WTC11 (cell line): ENCODE data around the gene PCDHA3.

Experiments
- ESRRA ChIP-seq: sonication (generic); formaldehyde crosslinking; IDR thresholded peaks from 2 replicates; pipeline ENCODE4 v1.8.1; 2022; ENCODE audit warnings: mild to moderate bottlenecking, missing genetic modification reagents, borderline replicate concordance
- NR1H2 ChIP-seq: sonication (generic); formaldehyde crosslinking; IDR thresholded peaks from 2 replicates; pipeline ENCODE4 v1.9.0; 2021; ENCODE audit warnings: mild to moderate bottlenecking, moderate library complexity, missing genetic modification reagents
- TF ChIP-seq, protein P1 (sequence below): fragments of 200-600 bp; IDR thresholded peaks from 2 replicates; pipeline ENCODE4 v1.8.0; 2022; ENCODE audit warnings: antibody characterized with exemption
- TF ChIP-seq, protein P2 (sequence below): sonication (generic); formaldehyde crosslinking; IDR thresholded peaks from 2 replicates; pipeline ENCODE4 v1.8.1; 2022; ENCODE audit warnings: low read depth, missing genetic modification reagents, borderline replicate concordance

DNA sequence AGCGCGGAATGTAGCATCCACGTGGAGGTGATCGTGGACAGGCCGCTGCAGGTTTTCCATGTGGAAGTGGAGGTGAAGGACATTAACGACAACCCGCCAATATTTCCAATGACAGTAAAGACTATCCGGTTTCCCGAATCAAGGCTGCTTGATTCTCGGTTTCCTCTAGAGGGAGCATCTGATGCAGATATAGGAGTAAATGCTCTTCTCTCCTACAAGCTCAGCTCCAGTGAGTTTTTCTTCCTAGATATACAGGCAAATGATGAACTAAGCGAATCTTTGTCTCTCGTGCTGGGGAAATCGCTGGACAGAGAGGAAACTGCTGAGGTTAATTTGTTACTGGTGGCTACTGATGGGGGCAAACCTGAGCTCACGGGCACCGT lies 5.6 kb upstream of the PCDHA3 start:
- TF ChIP-seq ESRRA (CRISPR knock-in tag), result no peak
- no peak for TF ChIP-seq NR1H2 (CRISPR knock-in tag)
- TF ChIP-seq, protein P1, sequence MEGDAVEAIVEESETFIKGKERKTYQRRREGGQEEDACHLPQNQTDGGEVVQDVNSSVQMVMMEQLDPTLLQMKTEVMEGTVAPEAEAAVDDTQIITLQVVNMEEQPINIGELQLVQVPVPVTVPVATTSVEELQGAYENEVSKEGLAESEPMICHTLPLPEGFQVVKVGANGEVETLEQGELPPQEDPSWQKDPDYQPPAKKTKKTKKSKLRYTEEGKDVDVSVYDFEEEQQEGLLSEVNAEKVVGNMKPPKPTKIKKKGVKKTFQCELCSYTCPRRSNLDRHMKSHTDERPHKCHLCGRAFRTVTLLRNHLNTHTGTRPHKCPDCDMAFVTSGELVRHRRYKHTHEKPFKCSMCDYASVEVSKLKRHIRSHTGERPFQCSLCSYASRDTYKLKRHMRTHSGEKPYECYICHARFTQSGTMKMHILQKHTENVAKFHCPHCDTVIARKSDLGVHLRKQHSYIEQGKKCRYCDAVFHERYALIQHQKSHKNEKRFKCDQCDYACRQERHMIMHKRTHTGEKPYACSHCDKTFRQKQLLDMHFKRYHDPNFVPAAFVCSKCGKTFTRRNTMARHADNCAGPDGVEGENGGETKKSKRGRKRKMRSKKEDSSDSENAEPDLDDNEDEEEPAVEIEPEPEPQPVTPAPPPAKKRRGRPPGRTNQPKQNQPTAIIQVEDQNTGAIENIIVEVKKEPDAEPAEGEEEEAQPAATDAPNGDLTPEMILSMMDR, result no peak
- TF ChIP-seq, protein P2, sequence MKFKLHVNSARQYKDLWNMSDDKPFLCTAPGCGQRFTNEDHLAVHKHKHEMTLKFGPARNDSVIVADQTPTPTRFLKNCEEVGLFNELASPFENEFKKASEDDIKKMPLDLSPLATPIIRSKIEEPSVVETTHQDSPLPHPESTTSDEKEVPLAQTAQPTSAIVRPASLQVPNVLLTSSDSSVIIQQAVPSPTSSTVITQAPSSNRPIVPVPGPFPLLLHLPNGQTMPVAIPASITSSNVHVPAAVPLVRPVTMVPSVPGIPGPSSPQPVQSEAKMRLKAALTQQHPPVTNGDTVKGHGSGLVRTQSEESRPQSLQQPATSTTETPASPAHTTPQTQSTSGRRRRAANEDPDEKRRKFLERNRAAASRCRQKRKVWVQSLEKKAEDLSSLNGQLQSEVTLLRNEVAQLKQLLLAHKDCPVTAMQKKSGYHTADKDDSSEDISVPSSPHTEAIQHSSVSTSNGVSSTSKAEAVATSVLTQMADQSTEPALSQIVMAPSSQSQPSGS, result no peak
